Amygdala (tissue), 56 donors: ENCODE data around the gene MACROD1.
A peak's percentile ranks its signal among the peaks of the same experiment; 100 is the strongest.
"Not testable (repeated sequence)": the region's sequence is repeated elsewhere in the genome, so short reads cannot be mapped to it uniquely, and the experiment has no call there.

Source experiments
- DNase-seq, 56 donors: peaks; one replicate each; lab custom pipeline; 2025; lab: John Stamatoyannopoulos, UW

MACROD1 gene

DNA sequence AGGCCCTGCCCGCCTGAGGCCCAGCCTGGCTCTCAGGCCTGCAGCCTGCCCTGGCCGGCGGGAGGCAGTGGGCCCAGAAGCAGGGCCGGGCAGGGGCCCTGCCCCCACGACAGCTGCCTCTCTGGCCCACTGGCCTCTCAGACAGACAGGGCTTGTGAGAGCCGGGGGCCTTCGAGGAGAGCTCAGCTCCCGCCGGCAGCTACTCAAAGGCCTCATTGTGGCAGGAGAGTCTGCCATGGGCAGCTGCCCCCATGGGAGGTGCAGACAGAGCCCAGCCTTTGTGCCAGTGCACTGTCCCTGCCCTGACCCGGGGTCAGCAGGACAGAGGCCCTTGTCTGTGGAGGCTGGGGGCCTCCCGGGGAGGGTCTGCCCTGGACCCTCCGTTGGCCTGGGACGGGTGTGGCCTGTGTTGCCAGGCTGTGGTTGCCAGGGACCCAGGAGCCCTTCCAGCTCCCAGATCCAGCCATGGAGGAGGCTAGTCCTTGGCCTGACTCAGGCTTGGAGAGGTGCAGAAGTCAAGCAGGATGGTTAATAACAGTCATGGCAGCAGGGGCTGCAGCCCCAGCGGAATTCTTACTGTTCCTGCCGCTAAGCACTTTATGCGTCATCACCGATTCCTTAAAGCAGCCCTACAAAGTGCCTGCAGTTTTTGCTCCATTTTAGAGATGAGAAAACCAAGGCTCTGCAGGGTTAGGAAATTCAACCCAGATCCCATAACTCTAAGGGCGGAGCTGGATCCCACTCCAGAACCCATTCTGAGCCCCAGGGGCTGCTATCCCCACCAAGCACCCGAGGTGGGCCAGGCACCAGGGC, 117.7 kb downstream of the MACROD1 start:
- DNase-seq, result peak; percentile 44 to 99 (median 93)

DNA sequence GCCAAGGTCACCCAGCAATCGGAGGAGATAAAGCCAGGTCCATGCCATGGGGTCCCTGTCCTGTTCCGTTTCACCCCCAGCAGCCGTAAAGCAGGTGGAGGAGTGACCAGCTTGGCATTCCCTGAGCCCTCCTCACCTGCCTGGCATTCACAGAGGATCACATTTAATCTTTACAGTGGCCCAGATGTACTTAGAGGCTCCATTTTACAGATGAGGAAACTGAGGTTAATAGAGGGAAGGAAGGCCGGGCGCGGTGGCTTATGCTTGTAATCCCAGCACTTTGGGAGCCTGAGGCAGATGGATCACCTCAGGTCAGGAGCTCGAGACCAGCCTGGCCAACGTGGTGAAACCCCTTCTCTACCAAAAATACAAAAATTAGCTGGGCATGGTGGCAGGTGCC, 118.5 kb downstream of the MACROD1 start:
- not testable (repeated sequence) for DNase-seq

DNA sequence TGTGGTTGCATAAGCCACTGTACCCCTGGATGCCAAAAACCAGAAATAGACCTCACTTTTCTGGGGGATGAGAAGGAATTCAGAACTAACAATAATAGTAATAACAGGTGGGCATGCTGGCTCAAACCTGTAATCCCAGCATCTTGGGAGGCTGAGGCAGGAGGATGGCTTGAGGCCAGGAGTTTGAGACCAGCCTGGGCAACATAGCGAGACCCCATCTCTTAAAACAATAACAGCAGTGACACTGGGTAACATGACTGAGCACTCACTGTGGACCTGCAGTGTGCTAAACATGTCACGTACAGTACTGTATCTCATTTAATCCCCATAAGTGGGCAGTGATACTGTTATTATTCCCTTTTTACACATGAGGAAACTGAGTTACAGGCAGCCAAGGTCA, 120.2 kb downstream of the MACROD1 start:
- DNase-seq, result no peak

DNA sequence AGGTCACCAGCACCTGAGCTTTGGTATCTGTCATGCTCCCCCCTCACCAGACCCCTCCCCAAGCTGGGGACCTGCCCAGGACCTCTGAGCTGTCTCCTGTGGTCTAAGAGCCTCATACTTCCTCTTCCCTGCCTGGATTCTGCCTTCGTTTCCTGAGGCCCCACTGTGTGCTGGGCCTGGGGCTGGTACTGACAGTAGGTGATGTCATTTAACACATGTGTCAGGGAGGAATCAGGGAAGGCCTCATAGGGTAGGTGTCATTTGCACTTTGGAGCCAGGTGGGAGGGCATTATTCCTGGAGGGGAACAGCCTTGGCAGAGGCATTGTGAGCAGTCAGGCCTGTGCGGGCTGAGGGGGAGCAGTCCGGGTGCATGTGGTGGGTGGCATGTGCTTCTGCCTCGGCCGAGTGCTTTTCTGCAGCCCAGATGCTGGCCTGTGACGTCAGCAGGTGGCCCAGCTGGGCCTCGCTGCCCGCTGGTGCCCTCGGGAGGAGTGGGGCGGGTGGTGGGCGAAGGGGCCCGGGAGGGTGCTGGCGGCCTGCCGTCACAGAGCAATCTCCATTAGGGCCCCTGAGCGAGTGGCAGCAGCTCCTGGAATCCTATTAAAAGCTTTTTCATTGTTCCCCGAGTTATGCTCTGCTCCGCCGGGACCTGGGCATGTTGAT, 121.1 kb downstream of the MACROD1 start:
- DNase-seq, result peak in 44 of 56 donors; percentile 9 to 86 (median 54)

DNA sequence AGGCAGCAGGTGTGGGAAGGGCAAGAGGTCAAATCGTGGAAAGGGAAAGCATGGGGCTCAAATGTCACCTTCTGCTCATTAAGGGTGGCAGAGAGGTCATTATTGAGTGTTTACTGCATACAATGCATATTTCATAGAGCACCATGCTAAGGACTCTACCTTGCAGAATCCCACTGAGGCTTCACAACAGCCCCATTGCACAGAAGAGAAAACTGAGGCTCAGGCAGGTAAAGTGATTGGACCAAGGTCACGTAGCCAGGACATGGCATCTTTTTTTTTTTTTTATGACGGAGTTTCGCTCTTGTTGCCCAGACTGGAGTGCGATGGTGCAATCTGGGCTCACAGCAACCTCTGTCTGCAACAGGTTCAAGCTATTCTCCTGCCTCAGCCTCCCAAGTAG, 122.4 kb downstream of the MACROD1 start:
- no peak for DNase-seq

DNA sequence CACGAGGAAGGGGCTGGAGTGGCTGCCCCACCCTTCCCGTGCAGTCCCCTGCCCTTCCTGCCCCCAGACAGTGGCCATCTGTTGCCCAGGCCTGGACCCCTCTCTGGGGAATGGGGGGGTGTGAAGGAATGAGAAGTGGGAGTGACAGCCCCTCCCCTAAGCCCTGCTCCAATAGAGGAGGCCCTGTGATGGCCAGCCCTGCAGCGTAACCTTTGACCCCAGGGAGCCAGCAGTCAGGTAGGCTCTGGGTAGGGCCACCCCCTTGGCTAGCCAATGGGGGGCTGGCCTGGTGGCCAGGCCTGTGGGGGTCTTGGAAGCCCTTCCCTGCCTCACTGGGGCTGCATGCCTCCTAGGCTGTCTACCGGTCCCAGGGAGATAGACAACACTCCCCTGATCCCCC, 123.6 kb downstream of the MACROD1 start:
- DNase-seq, result no peak

DNA sequence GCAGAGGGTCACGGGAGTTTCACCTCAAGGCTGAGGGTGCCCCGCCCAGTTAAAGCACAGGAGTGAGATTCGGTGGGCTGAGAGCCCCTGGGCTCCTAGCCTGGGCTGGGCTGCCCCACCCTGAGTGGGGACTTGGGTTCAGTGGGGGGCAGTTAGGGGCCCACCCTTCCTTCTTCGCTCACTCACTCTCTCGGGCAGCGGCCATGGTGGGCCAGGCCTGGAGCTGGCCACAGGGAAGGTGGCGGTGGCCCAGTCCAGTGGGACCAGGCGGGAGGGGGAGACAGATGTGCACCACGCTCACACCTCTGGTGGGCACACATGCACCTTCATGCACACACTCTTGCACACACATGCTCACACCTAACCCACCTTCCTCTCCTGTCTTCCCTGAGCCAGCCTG, 124.1 kb downstream of the MACROD1 start:
- no peak for DNase-seq

DNA sequence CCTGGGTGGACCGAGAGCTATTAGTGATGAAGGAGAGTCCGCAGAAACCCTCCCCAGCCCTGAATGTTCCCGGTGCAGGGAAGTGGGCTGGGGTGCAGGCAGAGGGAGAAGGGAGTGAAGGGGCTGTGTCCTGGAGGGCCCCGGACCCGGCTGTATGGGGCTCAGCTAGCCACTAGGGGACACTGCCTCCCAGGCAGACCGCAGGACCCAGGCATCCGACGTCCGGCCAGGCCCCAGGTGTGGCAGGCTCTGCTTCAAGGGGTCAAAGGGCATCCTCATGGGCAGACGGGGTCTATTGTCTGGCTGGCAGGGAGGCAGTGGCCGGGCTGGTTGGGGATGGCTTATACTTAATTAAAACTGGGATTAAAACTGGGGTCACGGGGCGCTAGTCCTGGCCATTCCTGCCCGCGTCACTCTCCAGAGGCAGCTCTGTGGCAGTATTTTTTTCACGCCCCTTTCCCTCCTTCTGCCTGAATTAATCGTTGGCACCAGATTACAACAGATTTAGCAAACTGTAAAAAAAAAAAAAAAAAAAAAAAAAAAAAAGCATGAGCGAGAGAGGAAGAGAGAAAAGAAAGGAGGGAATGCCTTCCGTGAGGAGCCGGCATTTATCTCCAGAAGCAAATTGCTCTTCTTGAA, 125.1 kb downstream of the MACROD1 start:
- peak in 42 of 56 donors; percentile 21 to 80 (median 56) for DNase-seq

DNA sequence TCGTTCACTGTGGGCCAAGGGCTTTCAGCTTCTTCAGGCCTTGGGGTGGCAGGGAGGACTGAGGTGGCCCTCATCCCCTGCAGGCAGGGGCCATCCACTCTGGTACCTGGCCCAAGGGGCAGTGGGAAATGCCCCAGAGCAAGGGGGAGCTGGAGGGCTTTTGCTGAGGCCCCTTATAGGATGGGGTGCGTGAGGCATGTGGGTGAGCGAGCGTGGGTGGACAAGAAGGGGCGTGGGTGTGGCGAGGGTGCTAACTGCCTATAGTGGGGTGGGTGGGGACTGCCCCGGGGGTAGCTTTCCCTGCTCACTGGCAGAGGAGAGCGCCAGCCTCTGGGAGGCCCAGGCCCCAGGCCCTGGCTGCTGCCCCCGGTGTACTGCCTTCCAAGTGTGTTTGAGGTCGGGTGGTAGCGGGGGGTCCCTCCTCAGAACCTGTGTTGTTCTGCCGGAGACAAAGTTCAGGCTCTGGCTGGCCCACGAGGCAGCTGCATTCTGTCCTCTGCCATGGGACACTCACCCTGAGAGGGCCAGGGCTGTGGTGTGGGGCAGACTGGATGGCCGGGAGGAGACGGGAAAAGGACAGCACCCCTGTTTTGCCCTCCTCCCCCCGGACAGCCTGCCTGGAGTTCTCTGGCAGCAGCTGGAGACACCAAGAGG, 126.8 kb downstream of the MACROD1 start:
- DNase-seq, result no peak

DNA sequence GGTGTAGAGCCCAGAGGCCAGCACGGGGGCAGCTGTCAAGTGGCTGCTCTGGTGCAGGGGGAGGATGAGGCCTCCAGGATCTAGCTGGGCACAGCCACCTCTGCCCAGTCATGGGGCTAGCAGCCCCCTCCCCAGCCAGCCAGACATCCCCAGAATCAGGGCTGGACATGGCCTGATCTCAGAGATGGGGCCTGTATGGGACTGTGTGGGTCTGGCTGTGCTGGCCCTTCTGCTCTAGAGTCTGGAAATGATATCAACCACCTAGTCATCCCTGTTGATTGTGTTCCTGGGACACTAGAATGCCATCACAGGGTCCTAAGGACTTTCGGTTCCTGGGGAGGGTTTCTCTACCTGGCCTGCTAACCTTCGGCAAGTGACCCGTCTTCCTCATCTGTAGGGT, 127.4 kb downstream of the MACROD1 start:
- no peak for DNase-seq

DNA sequence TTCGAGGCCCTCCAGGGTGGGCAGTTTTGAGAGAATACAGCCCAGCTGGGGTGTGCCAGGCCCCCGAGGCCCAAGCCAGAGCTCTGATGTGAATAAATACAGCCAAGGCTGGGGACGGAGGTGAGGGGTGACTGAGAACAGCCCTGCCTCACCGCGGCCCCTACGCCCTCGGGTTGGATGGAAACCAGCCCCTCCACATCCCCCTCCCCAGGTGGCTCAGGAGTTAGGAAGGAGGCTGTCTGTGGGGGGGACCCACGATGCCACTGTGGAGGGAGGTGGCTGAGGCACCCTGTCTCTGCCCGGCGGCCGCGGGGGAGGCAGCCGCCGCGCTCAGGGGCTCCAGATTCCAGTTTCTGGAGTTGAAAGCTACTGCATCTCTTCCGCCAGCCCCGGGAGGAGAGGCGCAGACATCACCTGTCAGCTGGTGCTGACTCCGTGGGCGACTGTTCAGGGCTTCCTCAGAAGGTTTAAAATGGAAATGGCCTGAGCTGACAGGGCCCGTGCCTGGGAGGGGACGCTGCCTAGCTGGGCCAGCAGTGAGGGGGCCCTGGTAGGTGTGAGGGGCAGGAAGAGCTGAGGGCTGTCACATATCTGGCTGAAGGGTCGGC, 128.8 kb downstream of the MACROD1 start:
- DNase-seq, result peak in 2 of 56 donors; percentile 21 to 40

DNA sequence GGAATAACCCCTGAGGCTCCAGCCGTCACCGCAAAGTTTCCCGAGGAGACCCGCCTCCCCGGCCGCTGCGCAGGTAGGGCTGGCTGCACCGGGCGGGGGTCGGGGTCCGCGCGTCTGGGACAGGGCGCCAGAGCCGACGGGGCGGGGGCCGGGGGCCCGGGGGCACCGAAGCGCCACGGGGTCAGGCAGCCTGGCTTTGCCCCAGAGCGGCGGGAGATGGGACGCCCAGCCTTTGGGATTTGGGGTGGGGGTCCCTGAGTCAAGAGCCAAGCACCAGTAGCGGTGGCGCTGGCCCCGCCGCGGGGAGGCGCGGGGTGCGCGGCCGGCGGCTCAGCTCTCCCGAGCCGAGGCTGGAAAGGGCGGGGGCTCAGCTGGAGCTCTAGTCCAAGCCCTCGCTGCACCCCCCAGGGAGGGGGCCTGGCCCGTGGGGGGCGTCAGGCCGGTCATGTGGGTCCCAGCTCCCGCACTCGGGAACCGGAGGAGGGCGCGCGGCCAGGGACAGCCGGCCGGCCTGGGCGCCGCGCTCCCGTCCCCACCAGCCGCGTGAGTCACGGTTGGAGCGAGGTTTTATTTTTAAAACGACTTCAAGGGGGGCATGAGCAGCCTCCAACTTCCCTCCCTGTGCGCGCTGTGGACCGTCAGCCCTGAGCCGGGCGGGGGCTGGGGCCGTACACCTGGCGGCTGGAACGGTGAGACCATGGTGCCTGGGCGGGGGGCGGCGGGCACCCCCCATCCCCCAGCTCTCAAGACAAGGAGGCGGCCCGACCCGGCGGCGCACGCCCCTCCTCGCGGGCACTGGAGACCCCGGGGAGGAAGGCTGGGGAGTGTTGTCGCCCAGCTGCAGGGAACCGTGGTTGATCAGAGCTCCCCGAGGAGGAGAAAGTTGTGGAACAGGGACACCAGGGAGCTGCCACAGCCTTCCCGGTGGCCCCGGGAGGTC, 129.6 kb downstream of the MACROD1 start:
- peak in 19 of 56 donors; percentile 21 to 62 (median 48) for DNase-seq

DNA sequence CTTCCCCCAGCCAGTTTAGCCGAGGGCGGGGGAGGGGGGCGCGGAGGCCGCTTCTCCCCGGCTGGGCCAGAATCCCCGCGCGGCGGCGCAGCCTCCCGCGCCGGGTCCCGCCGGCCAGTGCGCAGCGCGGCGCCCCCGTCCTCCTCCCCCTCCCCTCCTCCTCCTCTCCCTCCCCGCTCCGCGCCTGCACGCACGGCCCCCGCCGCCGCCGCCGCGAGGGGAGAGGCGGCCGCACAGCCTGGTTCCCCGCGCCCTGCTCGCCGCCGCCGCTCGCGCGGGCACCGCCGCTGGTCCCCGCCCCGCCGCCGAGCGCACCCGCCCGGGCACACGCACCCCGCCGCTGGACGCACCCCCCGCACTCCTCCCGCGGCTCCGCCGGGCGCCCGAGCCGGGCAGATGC, 130.3 kb downstream of the MACROD1 start, which contains the start of gene FLRT1:
FLRT1 (plus strand) TSS at position 356 of the 400 bp plus-strand sequence. CDS start 80,337 bp downstream, outside the sequence.
- peak in 19 of 56 donors; percentile 15 to 67 (median 37) for DNase-seq

DNA sequence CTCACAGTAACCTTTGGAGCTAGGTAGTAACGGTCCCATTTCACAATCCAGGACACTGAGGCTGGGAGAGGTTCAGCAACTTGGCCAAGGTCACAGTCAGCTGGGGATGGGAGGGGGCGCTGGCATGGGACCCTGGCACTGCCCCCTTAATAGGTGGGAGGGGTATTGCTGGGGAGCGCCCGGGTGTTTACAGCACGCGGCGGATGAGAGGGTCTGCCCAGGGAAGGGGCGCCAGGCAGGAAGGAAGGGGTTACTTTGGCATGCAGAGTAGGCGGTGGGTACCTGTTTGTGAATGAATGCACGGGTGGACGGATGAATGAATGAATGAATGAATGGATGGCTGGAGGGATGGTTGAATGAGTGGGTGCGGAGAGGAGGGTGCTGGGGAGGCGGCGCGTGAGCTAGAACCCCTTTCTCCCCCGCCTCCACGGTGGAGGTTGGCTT, 130.8 kb downstream of the MACROD1 start:
- DNase-seq, result peak in 1 of 56 donors; percentile 34

DNA sequence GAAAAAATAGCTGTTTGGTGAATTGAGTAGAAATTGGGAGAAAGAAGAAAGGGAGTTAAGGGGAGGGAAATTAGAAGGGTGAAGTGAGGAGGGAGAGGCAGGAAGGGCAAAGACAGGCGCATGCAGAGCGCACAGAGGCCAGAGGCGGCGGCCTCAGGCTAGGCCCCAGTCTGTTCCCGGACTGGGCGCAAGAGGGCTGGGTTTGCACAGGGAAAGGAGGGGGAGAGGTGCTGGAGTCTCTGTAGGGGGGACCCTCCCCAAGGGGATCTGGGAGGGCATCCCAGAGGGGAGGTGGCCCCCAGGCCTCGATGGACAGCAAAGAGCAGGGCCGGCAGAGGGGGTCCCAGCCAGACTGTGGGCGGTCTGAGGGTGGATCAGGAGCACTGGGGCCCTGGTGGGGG, 131.5 kb downstream of the MACROD1 start:
- DNase-seq, result no peak

DNA sequence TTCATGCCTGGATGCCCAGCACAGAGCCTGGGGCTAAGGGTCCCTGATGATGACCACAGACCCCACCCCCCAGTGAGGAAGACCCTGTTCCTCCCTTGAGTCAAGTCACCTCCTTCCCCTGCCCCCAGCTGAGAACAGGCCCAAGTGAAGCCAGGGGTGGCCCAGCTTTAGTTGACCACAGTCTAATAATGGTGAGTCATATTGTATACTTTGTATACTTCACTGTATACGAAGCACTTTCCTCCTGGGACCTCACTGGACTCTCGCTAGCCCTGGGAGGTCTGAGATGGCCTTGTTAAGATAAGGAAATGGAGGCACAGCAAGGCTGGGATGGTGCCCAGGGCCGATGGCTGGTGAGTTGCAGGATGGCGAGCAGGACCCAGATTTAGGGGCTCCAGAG, 133.9 kb downstream of the MACROD1 start:
- DNase-seq, result no peak

DNA sequence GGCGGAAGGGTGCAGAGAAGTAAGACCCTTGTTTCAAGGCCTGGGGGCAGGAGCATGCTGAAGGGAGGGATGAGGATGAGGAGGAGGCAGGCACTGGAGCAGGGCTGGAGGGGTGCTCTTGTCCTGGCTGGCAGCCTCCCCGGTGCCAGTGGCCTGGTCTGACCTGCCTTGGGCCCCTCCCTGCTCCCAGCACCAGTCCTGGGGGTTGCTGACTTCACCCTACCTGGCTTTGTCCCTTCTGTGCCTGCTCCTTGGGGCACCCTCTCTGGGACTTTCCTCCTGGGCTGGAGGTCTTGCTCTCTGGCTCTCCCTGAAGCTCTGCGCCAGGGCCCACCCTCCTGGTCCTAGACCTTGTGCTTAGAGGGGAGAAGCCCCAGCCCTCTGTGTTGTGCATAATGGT, 134.9 kb downstream of the MACROD1 start:
- DNase-seq, result no peak

DNA sequence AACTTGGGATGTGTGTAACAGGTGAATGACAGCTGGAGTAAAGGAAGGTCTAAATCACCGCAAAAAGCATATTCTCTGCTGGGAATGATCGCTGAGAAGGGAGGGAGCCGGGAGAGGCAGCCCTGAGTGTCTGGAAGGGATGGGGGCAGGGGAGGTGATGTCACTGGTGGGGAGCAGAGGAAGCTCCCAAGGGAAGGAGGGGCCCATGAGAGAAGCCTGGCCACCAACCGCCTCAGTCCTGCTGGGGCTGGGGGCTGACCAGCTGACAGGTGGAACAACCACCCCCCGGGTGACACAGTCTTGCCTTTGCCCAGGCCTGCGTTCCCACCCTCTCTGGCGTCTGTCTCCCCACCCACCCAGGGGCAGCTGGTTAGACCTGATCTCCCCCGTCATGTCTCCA, 136.1 kb downstream of the MACROD1 start:
- DNase-seq, result no peak
